ENCODE measurements around the gene ARHGAP45. TPM values are rescaled to one million over a fixed set of nuclear protein-coding genes. Genes with fewer than 3 reads are reported as not detected.

ARHGAP45 gene
- total RNA-seq, 2 experiments from 2014 or later: 419 to 437 TPM

DNA sequence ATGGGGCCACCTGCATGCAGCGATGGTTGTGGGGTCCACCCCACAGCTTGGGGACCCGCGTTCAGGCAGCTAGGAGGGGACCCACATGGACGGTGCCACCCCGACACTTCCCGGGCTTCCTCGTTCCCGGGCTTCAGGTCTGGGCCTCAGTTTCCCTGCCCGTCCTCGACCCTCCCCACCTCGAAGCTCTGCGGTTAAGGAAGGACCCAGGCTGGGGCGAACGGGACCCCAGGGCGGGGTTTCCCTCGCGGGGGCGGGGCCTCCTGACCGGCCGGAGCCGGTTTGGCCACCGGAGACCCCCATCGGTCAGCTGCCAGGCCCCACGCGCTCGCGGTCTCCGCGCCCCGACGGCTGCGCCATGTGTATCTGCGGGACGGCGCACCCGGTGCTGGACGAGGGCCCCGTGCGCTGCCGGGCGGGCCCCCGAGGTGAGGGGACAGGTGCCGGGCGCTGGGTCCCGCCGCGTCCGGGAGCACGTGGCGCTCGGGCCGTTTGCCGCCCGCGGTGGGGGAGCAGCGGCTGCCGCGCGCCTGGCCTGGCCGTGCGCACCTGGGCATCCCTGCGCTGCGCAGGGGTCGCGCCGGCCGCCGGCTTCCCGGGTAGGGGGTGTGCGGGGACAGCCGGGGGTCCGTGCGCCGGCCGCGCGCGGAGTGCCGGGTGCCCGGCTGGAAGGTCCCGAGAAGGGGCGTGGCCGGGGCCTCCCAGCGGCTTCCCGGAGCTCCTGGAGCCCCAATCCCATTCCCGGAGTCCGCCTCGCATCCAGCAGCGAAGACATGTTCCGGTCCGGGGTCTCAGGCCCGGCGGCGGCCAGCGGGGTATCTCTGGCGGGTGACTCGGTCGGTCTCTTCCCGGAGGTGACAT lies 4.2 kb downstream of the ARHGAP45 start:
- CTCF ChIA-PET: no interaction called here

DNA sequence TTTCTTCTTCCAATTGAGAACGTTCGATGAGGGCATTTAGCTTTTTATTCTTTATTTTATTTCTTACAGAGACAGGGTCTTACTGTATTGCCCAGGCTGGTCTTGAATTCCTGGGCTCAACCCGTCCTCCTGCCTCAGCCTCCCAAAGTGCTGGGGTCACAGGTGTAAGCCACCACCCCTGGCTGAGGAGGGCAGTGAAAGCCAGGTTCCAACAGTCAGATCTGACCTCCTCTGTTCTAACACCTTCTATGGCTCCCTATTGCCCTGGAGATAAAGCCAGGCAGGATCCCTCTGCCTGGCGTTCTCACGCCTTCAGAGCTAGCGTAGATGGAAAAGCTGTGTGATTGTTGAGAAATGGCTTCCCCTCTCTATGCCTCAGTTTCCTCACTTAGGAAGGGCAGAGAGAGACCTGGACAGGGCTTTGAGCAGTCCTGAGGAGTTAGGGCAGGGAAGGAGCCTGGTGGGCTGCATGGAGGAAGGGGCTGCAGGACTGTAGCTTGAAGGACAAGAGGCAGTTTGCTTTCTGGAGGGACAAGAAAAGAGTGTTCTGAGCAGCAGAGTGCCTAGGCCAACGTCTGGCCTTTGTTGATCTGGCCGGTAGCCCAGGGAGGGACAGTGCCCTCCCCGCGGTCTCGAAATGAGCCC lies 5.5 kb downstream of the ARHGAP45 start:
- Mint-ChIP-seq H3K4me3 (no peak overlapping the region), H3K4me1 (peaks cover 58% of the 10 kb centered on the region)
- POLR2A ChIA-PET: interaction anchor here (0.7 to 13.7 kb wide), 7 partner anchors 14 to 197 kb away, joined by 3 to 186 read pairs (median 6); partner anchors contain the start of genes ABCA7, CIRBP, RNU6-2 and TMEM259

More for the DNA sequence above, 4.2 kb downstream of the ARHGAP45 start:
- Mint-ChIP-seq H3K27ac (peak overlapping the region; percentile 71), H3K4me3 (peak overlapping the region; percentile 61), H3K9me3 (no peaks in the 10 kb centered on the region), H3K27me3 (no peaks in the 10 kb centered on the region), H3K4me1 (peaks cover 55% of the 10 kb centered on the region), H3K36me3 (ENCODE audit: low read depth) (peaks cover 59% of the 10 kb centered on the region)
- DNase-seq: no peak
- POLR2A ChIA-PET: interaction anchor here (0.7 to 13.7 kb wide), 5 partner anchors 8 to 43 kb away, joined by 3 to 186 read pairs (median 3); partner anchors contain the start of gene POLR2E

DNA sequence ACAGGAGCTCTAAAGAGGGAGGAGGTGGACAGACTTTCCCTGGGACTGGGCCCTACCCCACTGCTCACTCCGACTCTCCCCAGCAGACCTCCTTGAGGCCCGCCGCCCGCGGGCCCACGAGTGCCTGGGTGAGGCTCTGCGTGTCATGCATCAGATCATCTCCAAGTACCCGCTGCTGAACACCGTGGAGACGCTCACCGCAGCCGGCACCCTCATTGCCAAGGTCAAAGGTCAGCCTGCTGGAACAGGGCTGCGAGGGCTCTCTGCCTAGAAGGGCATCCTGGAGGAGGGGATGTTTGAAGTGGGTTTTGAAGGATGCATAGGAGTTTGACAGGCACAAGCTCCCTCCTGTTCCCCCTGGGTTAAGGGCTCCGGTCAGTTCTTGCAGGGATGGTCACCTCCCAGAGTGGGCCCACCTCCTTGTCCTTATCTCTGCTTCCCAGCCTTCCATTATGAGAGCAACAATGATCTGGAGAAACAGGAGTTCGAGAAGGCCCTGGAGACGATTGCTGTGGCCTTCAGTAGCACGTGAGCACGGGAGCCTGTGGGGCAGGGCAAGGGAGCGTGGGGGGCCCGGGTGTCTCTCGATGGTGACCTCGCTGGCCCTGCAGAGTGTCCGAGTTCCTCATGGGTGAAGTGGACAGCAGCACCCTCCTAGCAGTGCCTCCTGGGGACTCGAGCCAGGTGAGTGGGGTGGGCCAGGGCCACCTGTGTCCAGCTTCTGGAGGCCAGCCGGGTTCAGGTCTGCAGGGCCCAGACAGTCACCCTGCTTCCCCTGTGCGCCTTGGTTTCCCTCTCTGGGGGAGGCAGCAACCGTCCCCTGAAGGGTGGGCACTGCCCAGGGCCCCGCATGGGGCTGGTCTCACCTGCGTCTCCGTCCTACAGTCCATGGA lies 6.3 kb downstream of the ARHGAP45 start:
- Mint-ChIP-seq H3K9me3 (no peaks in the 10 kb centered on the region), H3K4me3 (peak overlapping the region; percentile 52), H3K27me3 (no peaks in the 10 kb centered on the region), H3K36me3 (ENCODE audit: low read depth) (peaks cover 75% of the 10 kb centered on the region), H3K27ac (peak overlapping the region; percentile 67), H3K4me1 (peaks cover 65% of the 10 kb centered on the region)
- no peak for DNase-seq
- ChIA-PET POLR2A (interaction anchor here (0.9 to 15.0 kb wide), 7 partner anchors 14 to 196 kb away, joined by 3 to 186 read pairs (median 10); partner anchors contain the start of genes ABCA7, CIRBP, POLR2E and RNU6-2), CTCF (interaction anchor here (4.9 kb wide), 1 partner anchor 8 kb away, joined by 56 read pairs; the partner anchor contains the start of gene ARHGAP45)

More for the DNA sequence above, 5.5 kb downstream of the ARHGAP45 start:
- Mint-ChIP-seq H3K36me3 (ENCODE audit: low read depth) (peaks cover 69% of the 10 kb centered on the region), H3K27me3 (no peaks in the 10 kb centered on the region), H3K9me3 (no peaks in the 10 kb centered on the region), H3K27ac (peak overlapping the region; percentile 71)
- CTCF ChIA-PET: no interaction called here
- DNase-seq: no peak

DNA sequence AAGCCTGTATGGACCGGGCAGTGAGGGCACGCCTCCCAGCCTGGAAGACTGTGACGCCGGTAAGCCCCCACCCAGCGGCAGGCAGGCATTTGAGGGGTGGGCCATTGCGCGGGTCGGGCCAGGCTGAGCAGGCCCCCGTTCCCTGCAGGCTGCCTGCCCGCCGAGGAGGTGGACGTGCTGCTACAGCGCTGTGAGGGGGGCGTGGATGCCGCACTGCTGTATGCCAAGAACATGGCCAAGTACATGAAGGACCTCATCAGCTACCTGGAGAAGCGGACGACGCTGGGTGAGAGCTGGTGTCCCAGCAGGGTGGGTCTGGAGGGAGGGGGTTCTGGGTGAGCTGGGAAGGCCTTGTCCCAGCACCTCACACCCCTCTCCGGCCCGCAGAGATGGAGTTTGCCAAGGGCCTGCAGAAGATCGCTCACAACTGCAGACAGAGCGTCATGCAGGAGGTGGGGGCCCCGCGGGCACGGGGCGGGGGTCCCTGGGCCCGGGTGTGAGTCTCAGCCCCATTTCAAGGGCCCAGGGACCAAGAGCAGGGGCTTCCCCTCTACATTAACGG lies 7.1 kb downstream of the ARHGAP45 start:
- Mint-ChIP-seq H3K27ac (peak overlapping the region; percentile 64), H3K4me3 (peak overlapping the region; percentile 52), H3K36me3 (ENCODE audit: low read depth) (peaks cover 76% of the 10 kb centered on the region), H3K27me3 (no peaks in the 10 kb centered on the region), H3K4me1 (peaks cover 64% of the 10 kb centered on the region), H3K9me3 (no peaks in the 10 kb centered on the region)
- CTCF ChIA-PET: interaction anchor here (0.7 to 4.9 kb wide), 7 partner anchors 8 to 192 kb away, joined by 3 to 56 read pairs (median 3); partner anchors contain the start of genes ARHGAP45 and RNU6-2
- DNase-seq: no peak
- POLR2A ChIA-PET: interaction anchor here (0.7 to 17.5 kb wide), 11 partner anchors 7 to 195 kb away, joined by 3 to 334 read pairs (median 12); partner anchors contain the start of genes ABCA7, ARHGAP45, CIRBP and CNN2

DNA sequence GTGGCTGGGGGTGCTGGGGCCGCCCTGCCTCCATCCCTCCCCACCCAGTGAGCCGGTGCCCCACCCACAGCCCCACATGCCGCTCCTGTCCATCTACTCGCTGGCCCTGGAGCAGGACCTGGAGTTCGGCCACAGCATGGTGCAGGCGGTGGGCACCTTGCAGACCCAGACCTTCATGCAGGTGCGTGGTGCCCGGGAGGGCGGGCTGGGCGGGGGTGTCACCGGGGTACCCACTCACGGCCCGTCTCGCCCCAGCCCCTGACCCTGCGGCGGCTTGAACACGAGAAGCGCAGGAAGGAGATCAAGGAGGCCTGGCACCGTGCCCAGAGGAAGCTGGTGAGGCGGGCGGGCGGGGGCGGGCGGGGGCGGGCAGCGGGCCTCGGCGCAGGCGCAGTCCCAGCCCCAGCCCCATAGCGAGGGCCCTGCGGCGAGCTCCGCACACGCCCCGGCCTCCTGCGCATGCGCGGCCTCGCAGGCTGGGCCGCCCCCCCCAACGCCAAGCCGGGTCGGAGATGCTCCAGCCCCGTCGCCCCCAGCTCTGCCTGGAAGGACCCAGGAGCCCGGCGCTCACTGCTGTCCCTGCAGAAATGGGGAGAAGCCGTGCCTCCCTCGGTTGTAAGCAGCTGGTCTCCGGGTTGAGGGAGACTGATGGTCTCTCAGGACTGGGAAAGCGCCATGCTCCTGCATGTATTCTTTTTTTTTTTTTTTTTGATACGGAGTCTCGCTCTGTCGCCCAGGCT lies 7.7 kb downstream of the ARHGAP45 start:
- POLR2A ChIA-PET: interaction anchor here (0.7 to 17.5 kb wide), 13 partner anchors 8 to 194 kb away, joined by 3 to 334 read pairs (median 10); partner anchors contain the start of genes ABCA7, ARHGAP45, CIRBP and CNN2
- peak overlapping the region; percentile 59 for H3K4me3 Mint-ChIP-seq
- peaks cover 74% of the 10 kb centered on the region for H3K36me3 Mint-ChIP-seq (ENCODE audit: low read depth)
- H3K27me3 Mint-ChIP-seq: no peaks in the 10 kb centered on the region
- CTCF ChIA-PET: interaction anchor here (0.7 to 4.9 kb wide), 10 partner anchors 9 to 192 kb away, joined by 3 to 56 read pairs (median 3); partner anchors contain the start of genes ARHGAP45 and RNU6-2
- H3K9me3 Mint-ChIP-seq: no peaks in the 10 kb centered on the region
- DNase-seq: peak; percentile 91
- peaks cover 64% of the 10 kb centered on the region for H3K4me1 Mint-ChIP-seq
- peak overlapping the region; percentile 93 for H3K27ac Mint-ChIP-seq

DNA sequence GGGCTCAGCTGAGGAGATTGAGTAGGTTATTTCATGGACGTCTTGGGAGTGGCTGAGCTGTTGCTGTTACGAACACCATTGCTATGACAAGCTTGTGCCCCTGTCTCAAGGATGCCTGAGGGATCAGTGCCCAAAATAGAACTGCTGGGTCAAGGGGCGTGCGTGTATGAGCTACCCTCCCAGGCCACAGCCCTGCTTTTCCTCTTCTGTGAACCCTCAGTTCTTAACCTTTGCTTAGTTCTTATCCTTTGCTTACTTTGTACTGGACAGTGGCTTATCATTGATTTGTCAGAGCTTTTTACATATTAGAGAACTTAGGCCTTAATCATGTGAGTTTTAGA lies 9.0 kb downstream of the ARHGAP45 start:
- peak overlapping the region; percentile 93 for H3K27ac Mint-ChIP-seq
- H3K27me3 Mint-ChIP-seq: no peaks in the 10 kb centered on the region
- ChIA-PET CTCF (interaction anchor here (1.1 to 4.9 kb wide), 2 partner anchors 10 to 49 kb away, joined by 5 to 56 read pairs; partner anchors contain the start of gene ARHGAP45), POLR2A (interaction anchor here (0.6 to 17.5 kb wide), 11 partner anchors 9 to 171 kb away, joined by 3 to 334 read pairs (median 8); partner anchors contain the start of genes ABCA7, ARHGAP45, CNN2 and POLR2E)
- H3K4me1 Mint-ChIP-seq: peaks cover 71% of the 10 kb centered on the region
- H3K9me3 Mint-ChIP-seq: no peaks in the 10 kb centered on the region
- no peak for DNase-seq
- H3K36me3 Mint-ChIP-seq (ENCODE audit: low read depth): peaks cover 77% of the 10 kb centered on the region
- H3K4me3 Mint-ChIP-seq: peak overlapping the region; percentile 59

DNA sequence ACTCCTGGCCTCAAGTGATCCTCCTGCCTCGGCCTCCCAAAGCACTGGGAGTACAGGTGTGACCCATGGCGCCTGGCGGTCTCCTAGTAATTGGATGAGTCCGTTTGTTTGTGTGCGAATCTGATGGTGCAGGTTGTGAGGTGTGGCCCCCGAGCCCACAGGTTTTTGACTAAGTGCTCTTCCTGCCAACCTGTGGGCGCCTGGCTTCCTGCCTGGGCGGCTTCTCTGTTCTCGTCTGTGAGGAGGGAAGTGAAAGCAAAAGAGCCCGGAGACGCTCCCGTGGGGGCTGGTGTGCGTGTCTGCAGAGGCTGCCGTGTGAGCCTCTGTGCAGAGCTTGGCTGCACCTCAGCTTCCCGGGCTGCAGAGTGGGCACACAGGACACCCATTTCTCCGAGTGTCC lies 10.0 kb downstream of the ARHGAP45 start:
- H3K4me1 Mint-ChIP-seq: peaks cover 74% of the 10 kb centered on the region
- peak overlapping the region; percentile 80 for H3K4me3 Mint-ChIP-seq
- H3K36me3 Mint-ChIP-seq (ENCODE audit: low read depth): peaks cover 80% of the 10 kb centered on the region
- H3K27ac Mint-ChIP-seq: peak overlapping the region; percentile 93
- DNase-seq: peak; percentile 96
- POLR2A ChIA-PET: interaction anchor here (0.7 to 17.5 kb wide), 15 partner anchors 10 to 192 kb away, joined by 3 to 334 read pairs (median 6); partner anchors contain the start of genes ABCA7, ARHGAP45, CIRBP and CNN2
- CTCF ChIA-PET: interaction anchor here (0.6 to 4.9 kb wide), 7 partner anchors 11 to 203 kb away, joined by 3 to 56 read pairs (median 4); partner anchors contain the start of genes ARHGAP45, POLR2E and SBNO2
- no peaks in the 10 kb centered on the region for H3K9me3 Mint-ChIP-seq
- H3K27me3 Mint-ChIP-seq: no peaks in the 10 kb centered on the region

DNA sequence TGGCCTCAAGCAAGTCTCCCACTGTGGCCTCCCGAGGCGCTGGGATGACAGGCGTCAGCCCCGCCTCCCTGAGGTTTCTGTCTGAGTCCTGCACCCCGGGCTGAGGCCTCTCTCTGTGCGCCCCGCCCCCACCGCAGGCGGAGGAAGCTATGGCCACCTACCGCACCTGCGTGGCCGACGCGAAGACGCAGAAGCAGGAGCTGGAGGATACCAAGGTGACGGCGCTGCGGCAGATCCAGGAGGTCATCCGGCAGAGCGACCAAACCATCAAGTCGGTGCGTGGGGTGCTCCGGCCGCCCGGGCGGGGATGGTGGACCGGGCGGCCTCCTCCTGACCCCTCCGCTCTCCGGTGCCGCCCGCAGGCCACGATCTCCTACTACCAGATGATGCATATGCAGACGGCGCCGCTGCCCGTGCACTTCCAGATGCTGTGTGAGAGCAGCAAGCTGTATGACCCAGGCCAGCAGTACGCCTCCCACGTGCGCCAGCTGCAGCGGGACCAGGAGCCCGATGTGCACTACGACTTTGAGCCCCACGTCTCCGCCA lies 12.7 kb downstream of the ARHGAP45 start:
- ChIA-PET CTCF (interaction anchor here (0.8 to 2.1 kb wide), 6 partner anchors 9 to 75 kb away, joined by 3 to 12 read pairs (median 4); partner anchors contain the start of gene ARHGAP45), POLR2A (interaction anchor here (1.1 to 17.5 kb wide), 13 partner anchors 7 to 190 kb away, joined by 3 to 334 read pairs (median 9); partner anchors contain the start of genes ABCA7, ARHGAP45, CNN2 and GPX4)
- peak overlapping the region; percentile 80 for H3K4me3 Mint-ChIP-seq
- no peaks in the 10 kb centered on the region for H3K27me3 Mint-ChIP-seq
- peaks cover 79% of the 10 kb centered on the region for H3K36me3 Mint-ChIP-seq (ENCODE audit: low read depth)
- peak overlapping the region; percentile 93 for H3K27ac Mint-ChIP-seq
- peak; percentile 89 for DNase-seq
- H3K9me3 Mint-ChIP-seq: no peaks in the 10 kb centered on the region
- peaks cover 66% of the 10 kb centered on the region for H3K4me1 Mint-ChIP-seq

DNA sequence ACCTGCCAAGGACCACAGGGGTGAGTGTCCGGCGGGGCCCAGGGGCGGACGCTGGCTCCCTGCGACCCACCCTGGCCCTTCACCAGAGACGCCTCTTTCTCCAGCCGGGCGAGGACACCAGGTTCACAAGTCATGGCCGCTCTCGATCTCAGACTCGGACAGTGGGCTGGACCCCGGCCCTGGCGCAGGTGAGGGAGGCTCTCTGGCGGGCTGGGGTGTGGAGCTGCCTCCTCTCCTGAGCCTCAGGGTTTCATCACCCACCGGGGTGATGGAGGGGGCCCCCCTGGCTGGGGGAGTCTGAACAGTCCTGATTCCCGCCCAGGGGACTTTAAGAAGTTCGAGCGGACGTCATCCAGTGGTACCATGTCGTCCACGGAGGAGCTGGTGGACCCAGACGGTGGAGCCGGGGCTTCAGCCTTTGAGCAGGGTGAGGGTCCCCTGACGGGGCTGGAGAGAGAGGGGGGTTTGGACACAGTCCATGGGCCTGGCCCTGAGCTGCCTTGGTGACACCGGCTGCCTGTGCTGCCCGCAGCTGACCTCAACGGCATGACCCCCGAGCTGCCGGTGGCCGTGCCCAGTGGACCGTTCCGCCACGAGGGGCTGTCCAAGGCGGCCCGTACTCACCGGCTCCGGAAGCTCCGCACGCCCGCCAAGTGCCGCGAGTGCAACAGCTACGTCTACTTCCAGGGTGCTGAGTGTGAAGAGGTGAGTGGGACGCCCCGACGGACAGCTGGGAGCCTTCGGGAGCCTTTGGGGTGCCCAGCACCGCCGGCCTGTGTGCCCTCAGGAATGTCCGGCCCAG lies 13.6 kb downstream of the ARHGAP45 start:
- Mint-ChIP-seq H3K9me3 (no peaks in the 10 kb centered on the region), H3K4me3 (no peak overlapping the region), H3K27me3 (no peaks in the 10 kb centered on the region), H3K4me1 (peaks cover 70% of the 10 kb centered on the region), H3K27ac (peak overlapping the region; percentile 54), H3K36me3 (ENCODE audit: low read depth) (peaks cover 84% of the 10 kb centered on the region)
- DNase-seq: no peak
- POLR2A ChIA-PET: interaction anchor here (0.6 to 17.5 kb wide), 12 partner anchors 6 to 189 kb away, joined by 3 to 334 read pairs (median 12); partner anchors contain the start of genes ARHGAP45, CNN2, GPX4 and POLR2E
- CTCF ChIA-PET: interaction anchor here (0.8 to 2.1 kb wide), 6 partner anchors 8 to 52 kb away, joined by 3 to 12 read pairs (median 4); partner anchors contain the start of gene ARHGAP45

Data from activated CD4-positive, alpha-beta memory T cell treated with anti-CD3 and anti-CD28 coated beads, Interleukin-2, amount 10 ng/mL, durations not matched to agents 7 days and 5 days (primary cell).